NB4 (cell line): Measurements from ENCODE around the gene TMEM214.

ENCODE experiments used
- CTCF ChIP-seq: IDR thresholded peaks from one replicate; pipeline ENCODE4 v1.5.1; 2012; ENCODE audit warnings: low read depth, low read length
- MAX ChIP-seq: IDR thresholded peaks from 2 replicates; pipeline ENCODE4 v1.6.1; 2011; ENCODE audit warnings: low read depth, low read length
- MYC ChIP-seq: IDR thresholded peaks from 2 replicates; pipeline ENCODE4 v1.6.1; 2011; ENCODE audit warnings: low read depth, low read length
- POLR2A ChIP-seq: IDR thresholded peaks from 2 replicates; pipeline ENCODE4 v1.6.1; 2011; ENCODE audit warnings: mild to moderate bottlenecking; ENCODE audit not compliant: insufficient read length; ENCODE audit errors: extremely low read depth

GRCh38 chr2:27080603-27080936 lies 47.8 kb downstream of the TMEM214 start:
- no peak for TF ChIP-seq POLR2A
- TF ChIP-seq CTCF: no peak
- no peak for TF ChIP-seq MAX
- TF ChIP-seq MYC: no peak
